Endothelial cell of umbilical vein (primary cell): ENCODE results near the gene VAV3.

ENCODE experiments used
- CTCF ChIP-seq, 2 donors: IDR thresholded peaks; 1 replicate in 1 of 2; 2 replicates in 1 of 2; pipeline ENCODE4 v1.5.1; 2011; ENCODE audit warnings: low read length in 2 of 2, mild to moderate bottlenecking in 2 of 2, moderate library complexity in 2 of 2, control low read depth in 1 of 2, inconsistent platforms in 1 of 2, low read depth in 1 of 2; ENCODE audit not compliant: insufficient read depth in 1 of 2; ENCODE audit errors: extremely low read depth in 1 of 2
- EZH2 ChIP-seq: IDR thresholded peaks from 2 replicates; pipeline ENCODE4 v1.6.1; 2012; ENCODE audit warnings: borderline replicate concordance, low read depth, mild to moderate bottlenecking, moderate library complexity, low read length, inconsistent platforms; ENCODE audit not compliant: severe bottlenecking
- FOS ChIP-seq: IDR thresholded peaks from 2 replicates; pipeline ENCODE4 v1.6.1; 2011; ENCODE audit warnings: mild to moderate bottlenecking, low read length, moderate library complexity, borderline replicate concordance; ENCODE audit not compliant: insufficient read depth
- POLR2A ChIP-seq: IDR thresholded peaks from 2 replicates; pipeline ENCODE4 v1.6.1; 2012; ENCODE audit warnings: low read depth, mild to moderate bottlenecking, control low read depth, low read length

GRCh38 chr1:107793896-107794453 is 171.0 kb downstream of the VAV3 start:
- TF ChIP-seq POLR2A (no peak), CTCF (IDR thresholded peaks at IDR 0.05; ENCODE audit: extremely low read depth in 1 of 2, insufficient read depth in 1 of 2, low read depth in 1 of 2, low read length in 2 of 2) (no peak), EZH2 (no peak), FOS (no peak)
